SK-N-SH (cell line): ENCODE measurements around the gene KNDC1. TPM values are rescaled to one million over a fixed set of nuclear protein-coding genes. Genes with fewer than 3 reads are reported as not detected.

Experiments used
- CTCF ChIA-PET: fragments of 300-600, 350-600 bp; formaldehyde crosslinking; extraction: SDS; loops from one replicate; lab custom pipeline; 2021; lab: Yijun Ruan, JAX
- POLR2A ChIA-PET: fragments of 350-600 bp; sonication (Branson Sonifier 250); formaldehyde crosslinking; extraction: SDS; loops from one replicate; lab custom pipeline; 2020; ENCODE audit warnings: antibody characterized with exemption, inconsistent platforms; lab: Yijun Ruan, JAX
- DNase-seq: peaks from one replicate; pipeline ENCODE4 v3.0.0; 2012
- H2AFZ ChIP-seq: fragments of 200-600 bp; sonication (generic); 2 replicates; pipeline ENCODE4 v1.8.1; 2016; ENCODE audit warnings: antibody characterized with exemption, mild to moderate bottlenecking, low read depth
- H3F3A ChIP-seq: fragments of 200-600 bp; sonication (generic); replicated peaks from 2 replicates; pipeline ENCODE3; 2016; ENCODE audit warnings: antibody characterized with exemption, mild to moderate bottlenecking; ENCODE audit not compliant: insufficient read depth
- H3K27ac ChIP-seq, 2 experiments: fragments of 200-500 bp in 1 of 2; fragments of 200-600 bp in 1 of 2; sonication (Bioruptor generic) in 1 of 2; sonication (generic), shearing (Covaris generic) in 1 of 2; 2 replicates each; pipeline versions ENCODE4 v1.5.1 to v1.6.1; 2014 to 2016; ENCODE audit warnings: low read depth in 2 of 2, inconsistent platforms in 1 of 2, low read length in 1 of 2, mild to moderate bottlenecking in 1 of 2, mixed read lengths in 1 of 2
- H3K27me3 ChIP-seq: fragments of 200-600 bp; sonication (generic), shearing (Covaris generic); 2 replicates; pipeline ENCODE4 v1.6.1; 2016; ENCODE audit warnings: mixed run types; ENCODE audit not compliant: insufficient read depth
- H3K36me3 ChIP-seq, 2 experiments: fragments of 200-500 bp in 1 of 2; fragments of 200-600 bp in 1 of 2; sonication (Bioruptor generic) in 1 of 2; sonication (generic) in 1 of 2; replicated peaks in 1 of 2; 2 replicates each; pipeline versions ENCODE3 to v1.5.1; 2014 to 2016; ENCODE audit warnings: low read length in 1 of 2, mild to moderate bottlenecking in 1 of 2; ENCODE audit not compliant: insufficient read depth in 2 of 2, control insufficient read depth in 1 of 2
- H3K4me1 ChIP-seq, 2 experiments: fragments of 200-500 bp in 1 of 2; fragments of 200-600 bp in 1 of 2; sonication (Bioruptor generic) in 1 of 2; sonication (generic), shearing (Covaris generic) in 1 of 2; 2 replicates each; pipeline versions ENCODE4 v1.5.1 to v1.6.1; 2014 to 2016; ENCODE audit warnings: low read depth in 1 of 2, low read length in 1 of 2, mixed run types in 1 of 2; ENCODE audit not compliant: insufficient read depth in 2 of 2, control insufficient read depth in 1 of 2
- H3K4me2 ChIP-seq: fragments of 200-600 bp; sonication (generic), shearing (Covaris generic); 2 replicates; pipeline ENCODE4 v1.6.1; 2017; ENCODE audit warnings: mixed run types
- H3K4me3 ChIP-seq, 2 experiments: fragments of 200-500 bp in 1 of 2; fragments of 200-600 bp in 1 of 2; sonication (Bioruptor generic) in 1 of 2; sonication (generic), shearing (Covaris generic) in 1 of 2; 2 replicates each; pipeline versions ENCODE4 v1.5.1 to v1.8.1; 2014 to 2016; ENCODE audit warnings: low read depth in 2 of 2, inconsistent platforms in 1 of 2, low read length in 1 of 2, mild to moderate bottlenecking in 1 of 2, mixed read lengths in 1 of 2, moderate library complexity in 1 of 2
- H3K79me2 ChIP-seq: fragments of 200-600 bp; sonication (generic); 2 replicates; pipeline ENCODE4 v1.8.1; 2017; ENCODE audit warnings: mild to moderate bottlenecking; ENCODE audit not compliant: insufficient read depth
- H3K9ac ChIP-seq: fragments of 200-600 bp; sonication (generic); 2 replicates; pipeline ENCODE4 v1.6.1; 2017; ENCODE audit warnings: mixed run types
- H3K9me2 ChIP-seq: fragments of 200-600 bp; sonication (generic); 2 replicates; pipeline ENCODE4 v1.6.1; 2017; ENCODE audit warnings: mixed run types
- H3K9me3 ChIP-seq: fragments of 200-600 bp; sonication (generic); 2 replicates; pipeline ENCODE4 v1.6.1; 2017; ENCODE audit warnings: mixed run types, mild to moderate bottlenecking, moderate library complexity
- H4K20me1 ChIP-seq: fragments of 200-600 bp; sonication (generic); 2 replicates; pipeline ENCODE4 v1.6.1; 2017; ENCODE audit warnings: mild to moderate bottlenecking, mixed run types; ENCODE audit not compliant: insufficient read depth
- CTCF ChIP-seq: fragments of 200-600 bp; sonication (generic); IDR thresholded peaks from 2 replicates; pipeline ENCODE4 v1.6.1; 2017; ENCODE audit warnings: antibody characterized with exemption, mild to moderate bottlenecking, moderate library complexity
- ELF1 ChIP-seq: IDR thresholded peaks from 2 replicates; pipeline ENCODE4 v1.4.0; 2012
- EP300 ChIP-seq, 2 experiments: IDR thresholded peaks; 2 replicates each; pipeline versions ENCODE4 v1.4.0 to v1.6.1; 2012; ENCODE audit warnings: borderline replicate concordance in 1 of 2, low read depth in 1 of 2, low read length in 1 of 2
- GABPA ChIP-seq: IDR thresholded peaks from 2 replicates; pipeline ENCODE4 v1.4.0; 2012; ENCODE audit warnings: low read depth, mild to moderate bottlenecking
- IRF3 ChIP-seq: fragments of 150-350 bp; IDR thresholded peaks from 2 replicates; pipeline ENCODE4 v1.6.1; 2016; ENCODE audit warnings: mild to moderate bottlenecking, low read depth, low read length
- MXI1 ChIP-seq: IDR thresholded peaks from 2 replicates; pipeline ENCODE4 v1.6.1; 2012; ENCODE audit warnings: mild to moderate bottlenecking, low read depth, low read length, improper control_type of control experiment
- NRF1 ChIP-seq: IDR thresholded peaks from 2 replicates; pipeline ENCODE4 v1.6.1; 2012; ENCODE audit warnings: low read depth, mild to moderate bottlenecking, low read length
- RAD21 ChIP-seq: IDR thresholded peaks from 2 replicates; pipeline ENCODE4 v1.6.1; 2012; ENCODE audit warnings: mild to moderate bottlenecking, low read length
- RFX5 ChIP-seq: IDR thresholded peaks from 2 replicates; pipeline ENCODE4 v1.6.1; 2012; ENCODE audit warnings: mild to moderate bottlenecking, improper control_type of control experiment, low read length
- RXRA ChIP-seq: IDR thresholded peaks from 2 replicates; pipeline ENCODE4 v1.4.0; 2012; ENCODE audit warnings: low read depth, mild to moderate bottlenecking, borderline replicate concordance
- SIN3A ChIP-seq: IDR thresholded peaks from 2 replicates; pipeline ENCODE4 v1.6.1; 2012; ENCODE audit warnings: low read depth, mild to moderate bottlenecking, low read length, moderate library complexity, borderline replicate concordance
- SMC3 ChIP-seq: IDR thresholded peaks from 2 replicates; pipeline ENCODE4 v1.6.1; 2012; ENCODE audit warnings: low read depth, low read length, improper control_type of control experiment
- TAF1 ChIP-seq: IDR thresholded peaks from 2 replicates; pipeline ENCODE4 v1.6.1; 2012; ENCODE audit warnings: low read depth, mild to moderate bottlenecking, low read length, moderate library complexity, borderline replicate concordance
- TEAD4 ChIP-seq: IDR thresholded peaks from 2 replicates; pipeline ENCODE4 v1.4.0; 2012; ENCODE audit warnings: mild to moderate bottlenecking, borderline replicate concordance; ENCODE audit not compliant: insufficient read depth
- USF1 ChIP-seq: IDR thresholded peaks from 2 replicates; pipeline ENCODE4 v1.4.0; 2012; ENCODE audit warnings: low read depth, borderline replicate concordance
- WGBS: methylation state at CpG from one replicate; pipeline ENCODE4 v1.1.6; 2017; ENCODE audit warnings: low lambda C conversion rate; 5-methylcytosine and 5-hydroxymethylcytosine counted together
- polyA plus RNA-seq, 3 experiments: library from polyadenylated mRNA; depleted of rRNA; stranded (reverse); fragments of >200 nt; gene quantifications; 2 replicates each; pipeline ENCODE4 v1.2.3, GENCODE V29; 2012

Gene KNDC1
- polyA plus RNA-seq, 1 of the 3 experiments (the other 2 are of a cell fraction), result 1.4 TPM

GRCh38 chr10:133215586-133215985, 55.6 kb downstream of the KNDC1 start (continued):
- TF ChIP-seq IRF3, result no peak
- TF ChIP-seq, all 33 proteins: peak for 0

- Histone ChIP-seq H3K9me3 (no peaks in the 10 kb centered on the region), H3K9me2 (no peaks in the 10 kb centered on the region), H4K20me1 (no peaks in the 10 kb centered on the region), H3K79me2 (no peaks in the 10 kb centered on the region), H3K9ac (no peak overlapping the region), H3K4me3 (no peak overlapping the region), H3K27ac (no peak overlapping the region), H3K27me3 (peaks cover 61% of the 10 kb centered on the region)
- TF ChIP-seq RFX5, result no peak
- TF ChIP-seq SIN3A, result no peak
- no peak for TF ChIP-seq TAF1
- TF ChIP-seq CTCF, result no peak
- no peak for TF ChIP-seq MXI1
- TF ChIP-seq GABPA, result no peak
- TF ChIP-seq EP300 (IDR thresholded peaks at IDR 0.05; ENCODE audit: borderline replicate concordance in 1 of 2, low read depth in 1 of 2, low read length in 1 of 2), result no peak
- TF ChIP-seq USF1, result no peak
- TF ChIP-seq SMC3, result no peak
- TF ChIP-seq RXRA, result no peak
- TF ChIP-seq ELF1, result no peak
- TF ChIP-seq RAD21, result no peak
- TF ChIP-seq NRF1, result no peak
- TF ChIP-seq TEAD4, result no peak
- TF ChIP-seq, all 33 proteins: peak for 0
- 10% methylated on average over 18 of the region's 26 CpGs for WGBS
- no peak for DNase-seq
- CTCF ChIA-PET, result no interaction called here
- POLR2A ChIA-PET, result no interaction called here
- H3K4me2 ChIP-seq, result no peak overlapping the region
- no peak overlapping the region for H2AFZ ChIP-seq
- H3F3A ChIP-seq, result no peaks in the 10 kb centered on the region
- no peaks in the 10 kb centered on the region for H3K4me1 ChIP-seq
- no peaks in the 10 kb centered on the region for H3K36me3 ChIP-seq
These were observed 56.8 kb downstream of the KNDC1 start for GRCh38 chr10:133216776-133217175.
